GM23248 (cell line): Measurements from ENCODE around the gene SAMD8. TPM values are rescaled to one million over a fixed set of nuclear protein-coding genes. Genes with fewer than 3 reads are reported as not detected.

Experiments used
- DNase-seq: peaks from one replicate; pipeline ENCODE4 v3.0.0-alpha.2; 2015
- H2AFZ ChIP-seq: fragments of 200-600 bp; sonication (generic); 2 replicates; pipeline ENCODE4 v1.6.1; 2016; ENCODE audit warnings: antibody characterized with exemption
- H3F3A ChIP-seq: fragments of 200-600 bp; sonication (generic); 2 replicates; pipeline ENCODE4 v1.6.1; 2016; ENCODE audit warnings: mild to moderate bottlenecking, antibody characterized with exemption, mixed run types; ENCODE audit not compliant: insufficient read depth
- H3K27ac ChIP-seq: fragments of 200-600 bp; sonication (generic); 2 replicates; pipeline ENCODE4 v1.5.1; 2016; ENCODE audit warnings: mild to moderate bottlenecking
- H3K27me3 ChIP-seq: fragments of 200-600 bp; sonication (generic); replicated peaks from 2 replicates; pipeline ENCODE4 v1.6.1; 2016; ENCODE audit warnings: mild to moderate bottlenecking; ENCODE audit not compliant: insufficient read depth
- H3K36me3 ChIP-seq: fragments of 200-600 bp; sonication (generic); 2 replicates; pipeline ENCODE4 v1.6.1; 2016; ENCODE audit warnings: low read depth, mild to moderate bottlenecking
- H3K4me1 ChIP-seq: fragments of 200-600 bp; sonication (generic); 2 replicates; pipeline ENCODE4 v1.6.1; 2016; ENCODE audit warnings: mild to moderate bottlenecking; ENCODE audit not compliant: insufficient read depth
- H3K4me2 ChIP-seq: fragments of 200-600 bp; sonication (generic); one replicate; pipeline ENCODE4 v1.6.1; 2016; ENCODE audit warnings: mild to moderate bottlenecking; ENCODE audit not compliant: unreplicated experiment
- H3K4me3 ChIP-seq: fragments of 200-600 bp; sonication (generic); 2 replicates; pipeline ENCODE4 v1.5.1; 2016; ENCODE audit warnings: mild to moderate bottlenecking
- H3K79me2 ChIP-seq: fragments of 200-600 bp; sonication (generic); 2 replicates; pipeline ENCODE4 v1.6.1; 2016; ENCODE audit warnings: mild to moderate bottlenecking; ENCODE audit not compliant: insufficient read depth
- H3K9ac ChIP-seq: fragments of 200-600 bp; sonication (generic); 2 replicates; pipeline ENCODE4 v1.6.1; 2016; ENCODE audit warnings: mild to moderate bottlenecking
- H3K9me2 ChIP-seq: fragments of 200-600 bp; sonication (generic); 2 replicates; pipeline ENCODE4 v1.6.1; 2016; ENCODE audit warnings: mixed run types, mild to moderate bottlenecking, moderate library complexity; ENCODE audit not compliant: insufficient read depth
- H3K9me3 ChIP-seq: fragments of 200-600 bp; sonication (generic); one replicate; pipeline ENCODE4 v1.6.1; 2017; ENCODE audit warnings: low read depth
- H4K20me1 ChIP-seq: fragments of 200-600 bp; sonication (generic); 2 replicates; pipeline ENCODE4 v1.6.0; 2016; ENCODE audit not compliant: insufficient read depth
- EZH2 ChIP-seq: fragments of 200-600 bp; sonication (generic); IDR thresholded peaks from 2 replicates; pipeline ENCODE4 v1.6.1; 2018; ENCODE audit warnings: antibody characterized with exemption, mild to moderate bottlenecking; ENCODE audit not compliant: insufficient read depth, poor library complexity, severe bottlenecking
- EZH2phosphoT487 ChIP-seq: fragments of 200-600 bp; sonication (generic); IDR thresholded peaks from 2 replicates; pipeline ENCODE4 v1.6.1; 2018; ENCODE audit warnings: antibody characterized with exemption, moderate library complexity, mild to moderate bottlenecking, low read depth; ENCODE audit not compliant: insufficient read depth
- WGBS, 2 experiments: methylation state at CpG; one replicate each; pipeline ENCODE4 v1.1.6; 2015 to 2017; ENCODE audit warnings: low lambda C conversion rate in 2 of 2, low coverage in 1 of 2; ENCODE audit errors: missing lambda C conversion rate in 2 of 2; 5-methylcytosine and 5-hydroxymethylcytosine counted together
- in situ Hi-C: fragments of 300-500 bp; cut with MboI; formaldehyde crosslinking; loops from 2 replicates; pipeline ENCODE4 v1.15.0; 2020
- polyA plus RNA-seq: library from polyadenylated mRNA; unstranded; fragments of >200 nt; fragmentation: Nextera tagmentation; extraction: Ambion mirVana; gene quantifications from 2 replicates; pipeline ENCODE4 v1.2.1, GENCODE V29; 2016
- total RNA-seq: library from RNA; depleted of rRNA; stranded (reverse); fragments of >200 nt; shearing (Covaris generic); gene quantifications from 2 replicates; pipeline ENCODE4 v1.2.3, GENCODE V29; 2014

SAMD8 gene
- total and polyA plus RNA-seq, 2 experiments from 2014 or later = 16.9 to 30.5 TPM

DNA sequence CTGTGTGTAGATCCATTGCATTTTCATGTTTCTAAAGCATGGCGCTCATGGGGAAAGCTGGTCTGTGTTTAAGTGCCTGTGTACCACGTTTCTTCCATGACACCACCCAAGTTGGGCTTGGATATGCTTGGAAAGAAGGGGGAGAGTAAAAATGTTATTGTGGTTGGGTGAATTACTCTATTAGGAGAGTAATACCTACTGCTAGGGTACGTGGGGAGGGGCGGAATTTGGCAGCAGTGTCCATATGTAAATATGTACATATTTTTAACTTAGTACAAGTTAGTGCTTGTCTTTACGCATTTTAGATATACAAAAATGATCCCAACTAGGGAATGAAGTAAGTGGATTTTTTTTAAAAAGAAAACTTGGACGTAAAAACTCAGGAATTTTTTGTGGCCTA lies 42.9 kb upstream of the SAMD8 start:
- Histone ChIP-seq H4K20me1 (no peaks in the 10 kb centered on the region), H3K79me2 (no peaks in the 10 kb centered on the region), H3F3A (no peaks in the 10 kb centered on the region), H3K4me2 (no peak overlapping the region), H3K9me2 (no peaks in the 10 kb centered on the region), H3K36me3 (no peaks in the 10 kb centered on the region), H3K4me1 (no peaks in the 10 kb centered on the region), H3K9me3 (no peaks in the 10 kb centered on the region), H3K27ac (no peak overlapping the region), H2AFZ (no peak overlapping the region), H3K27me3 (no peaks in the 10 kb centered on the region), H3K9ac (no peak overlapping the region), H3K4me3 (no peak overlapping the region)
- WGBS, 2 experiments = 74 to 82% methylated on average over 6 of the region's 6 CpGs
- TF ChIP-seq EZH2phosphoT487 (no peak), EZH2 (no peak)
- in situ Hi-C loops = no loop called here
- no peak for DNase-seq

DNA sequence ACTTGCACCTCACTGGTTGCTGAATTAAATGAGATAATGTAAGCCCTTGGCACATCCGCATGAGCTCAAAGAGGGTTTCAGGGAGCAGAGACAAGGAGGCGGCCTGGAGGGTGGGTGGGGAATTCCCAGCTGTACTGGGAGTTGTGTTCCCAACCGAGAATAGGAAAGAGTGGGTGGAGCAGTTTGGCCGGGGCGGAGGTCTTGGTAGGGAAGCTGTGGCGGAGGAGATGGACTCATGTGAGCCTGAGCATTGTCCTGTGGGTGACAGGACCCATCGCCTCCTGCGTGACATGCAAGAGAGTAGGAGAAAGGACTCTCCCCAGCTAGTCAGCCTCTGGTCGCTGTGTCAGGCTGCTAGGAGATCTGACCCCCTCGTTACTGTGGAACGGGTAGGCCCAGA lies 41.0 kb upstream of the SAMD8 start:
- H2AFZ ChIP-seq = no peak overlapping the region
- no peaks in the 10 kb centered on the region for H3K9me3 ChIP-seq
- H3K9me2 ChIP-seq = no peaks in the 10 kb centered on the region
- no peak for DNase-seq
- TF ChIP-seq EZH2 (no peak), EZH2phosphoT487 (no peak)
- no peaks in the 10 kb centered on the region for H3K27me3 ChIP-seq
- 88 to 95% methylated on average over 11 of the region's 11 CpGs for WGBS, 2 experiments
- no peaks in the 10 kb centered on the region for H4K20me1 ChIP-seq
- no peaks in the 10 kb centered on the region for H3F3A ChIP-seq
- H3K79me2 ChIP-seq = no peaks in the 10 kb centered on the region
- H3K4me1 ChIP-seq = no peaks in the 10 kb centered on the region
- in situ Hi-C loops = no loop called here
- no peak overlapping the region for H3K4me2 ChIP-seq
- H3K4me3 ChIP-seq = no peak overlapping the region
- no peaks in the 10 kb centered on the region for H3K36me3 ChIP-seq
- no peak overlapping the region for H3K27ac ChIP-seq
- H3K9ac ChIP-seq = no peak overlapping the region

DNA sequence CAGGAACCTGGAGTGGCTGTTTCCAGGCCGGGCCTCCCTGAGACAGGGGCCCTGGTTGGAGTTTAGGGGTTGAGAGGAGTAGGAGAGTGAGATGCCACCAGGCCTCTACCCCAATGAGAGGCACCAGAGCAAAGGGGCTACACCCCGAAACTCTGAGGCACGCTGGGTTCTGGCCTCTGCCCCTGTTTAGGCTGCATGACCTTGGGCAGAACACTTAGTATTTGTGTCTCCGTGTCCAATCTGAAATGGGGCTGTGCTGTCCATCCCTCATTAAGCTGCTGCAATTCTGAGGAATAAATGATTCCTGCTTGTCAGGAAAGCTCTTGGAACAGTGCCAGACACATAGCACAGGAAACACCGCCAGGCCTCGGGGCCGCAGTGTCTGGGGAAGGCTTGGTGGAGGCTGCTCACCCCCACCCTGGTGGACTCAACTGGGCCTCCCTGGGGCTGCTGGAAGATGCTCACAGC lies 40.5 kb upstream of the SAMD8 start:
- DNase-seq = no peak
- Histone ChIP-seq H3K4me3 (no peak overlapping the region), H3K79me2 (no peaks in the 10 kb centered on the region), H2AFZ (no peak overlapping the region), H4K20me1 (no peaks in the 10 kb centered on the region), H3K27me3 (no peaks in the 10 kb centered on the region), H3K9ac (no peak overlapping the region), H3K27ac (no peak overlapping the region), H3K36me3 (no peaks in the 10 kb centered on the region), H3K4me1 (no peaks in the 10 kb centered on the region), H3K9me2 (no peaks in the 10 kb centered on the region), H3F3A (no peaks in the 10 kb centered on the region), H3K9me3 (no peaks in the 10 kb centered on the region), H3K4me2 (no peak overlapping the region)
- TF ChIP-seq EZH2phosphoT487 (no peak), EZH2 (no peak)
- in situ Hi-C loops = no loop called here
- WGBS, 2 experiments = 81 to 83% methylated on average over 7 of the region's 7 CpGs

DNA sequence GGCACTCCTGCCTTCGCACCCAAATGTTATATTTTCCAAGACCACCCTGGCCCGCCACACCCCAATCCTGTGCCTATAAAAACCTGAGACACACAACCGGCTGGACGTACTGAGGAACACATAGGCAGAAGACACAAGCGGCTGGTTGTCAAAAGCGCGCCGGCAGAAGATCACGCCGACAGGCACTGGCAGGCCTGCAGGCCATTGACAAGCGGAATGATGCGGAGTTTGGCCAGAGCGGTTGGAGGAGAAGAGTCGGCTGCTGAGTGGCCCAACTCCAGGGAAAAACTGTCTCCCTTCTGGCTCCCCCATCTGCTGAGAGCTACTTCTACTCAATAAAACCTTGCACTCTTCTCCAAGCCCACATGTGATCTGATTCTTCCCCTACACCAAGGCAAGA lies 39.7 kb upstream of the SAMD8 start:
- no peak overlapping the region for H2AFZ ChIP-seq
- H3K36me3 ChIP-seq = no peaks in the 10 kb centered on the region
- H3K9me2 ChIP-seq = no peaks in the 10 kb centered on the region
- H3K4me3 ChIP-seq = no peak overlapping the region
- no peaks in the 10 kb centered on the region for H3F3A ChIP-seq
- no peaks in the 10 kb centered on the region for H3K9me3 ChIP-seq
- 70 to 75% methylated on average over 14 of the region's 14 CpGs for WGBS, 2 experiments
- TF ChIP-seq EZH2phosphoT487 (no peak), EZH2 (no peak)
- no peaks in the 10 kb centered on the region for H4K20me1 ChIP-seq
- in situ Hi-C loops = no loop called here
- no peaks in the 10 kb centered on the region for H3K4me1 ChIP-seq
- H3K27me3 ChIP-seq = no peaks in the 10 kb centered on the region
- H3K4me2 ChIP-seq = no peak overlapping the region
- no peaks in the 10 kb centered on the region for H3K79me2 ChIP-seq
- no peak overlapping the region for H3K9ac ChIP-seq
- no peak for DNase-seq
- H3K27ac ChIP-seq = no peak overlapping the region

DNA sequence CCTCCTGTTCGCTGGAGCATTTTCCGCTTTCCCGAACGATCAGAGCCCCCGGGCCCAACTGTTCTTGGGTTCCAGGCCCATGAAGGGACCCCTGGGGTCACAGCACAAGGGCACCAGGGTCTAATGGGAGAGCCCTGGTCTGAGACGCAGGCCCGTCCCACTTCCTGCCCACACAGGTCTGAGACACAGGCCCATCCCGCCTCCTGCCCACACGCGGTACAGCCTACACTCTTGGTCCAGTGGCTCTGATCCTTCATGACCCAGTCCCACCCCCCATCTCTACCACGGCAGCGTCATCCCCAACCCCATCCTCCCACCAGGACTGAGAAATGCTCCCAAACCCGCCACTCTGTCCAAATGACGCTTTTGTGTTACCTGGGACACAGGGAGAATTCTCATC lies 38.7 kb upstream of the SAMD8 start:
- Histone ChIP-seq H3K9me2 (no peaks in the 10 kb centered on the region), H3K27me3 (no peaks in the 10 kb centered on the region), H4K20me1 (no peaks in the 10 kb centered on the region), H3K79me2 (no peaks in the 10 kb centered on the region), H3K27ac (no peak overlapping the region), H3K4me2 (no peak overlapping the region), H3F3A (no peaks in the 10 kb centered on the region), H3K9me3 (no peaks in the 10 kb centered on the region), H2AFZ (no peak overlapping the region), H3K4me1 (no peaks in the 10 kb centered on the region), H3K36me3 (no peaks in the 10 kb centered on the region), H3K9ac (no peak overlapping the region), H3K4me3 (no peak overlapping the region)
- no peak for DNase-seq
- no peak for TF ChIP-seq EZH2phosphoT487
- no peak for TF ChIP-seq EZH2
- 93 to 94% methylated on average over 14 of the region's 14 CpGs for WGBS, 2 experiments
- in situ Hi-C loops = no loop called here
